Measurements from ENCODE around the gene SLC2A4.

GRCh38 chr17:7309628-7310027, 28.1 kb downstream of the SLC2A4 start:
- no peak for TF ChIP-seq CTCF (IDR thresholded peaks at IDR 0.05)
- TF ChIP-seq POLR2A (IDR thresholded peaks at IDR 0.05): no peak
- no peak for TF ChIP-seq EP300 (IDR thresholded peaks at IDR 0.05)
